Heart left ventricle (tissue), 13 donors: ENCODE data around the gene JAKMIP1.

Experiments
- CTCF ChIP-seq, 12 donors: fragments of 200-600 bp; sonication (generic) in 4 of 12; IDR thresholded peaks; one replicate each; pipeline versions ENCODE4 v1.5.0 to v1.8.0; 2018 to 2022; ENCODE audit warnings: antibody characterized with exemption in 12 of 12, mild to moderate bottlenecking in 5 of 12
- POLR2A ChIP-seq, 2 donors: fragments of 450-650 bp; IDR thresholded peaks; one replicate each; pipeline ENCODE4 v1.6.1; 2017; ENCODE audit warnings: antibody characterized with exemption in 2 of 2, mild to moderate bottlenecking in 2 of 2, moderate library complexity in 2 of 2
- donor health status: ischemic (EF 13 %, LVEDD 7.1; RV severe dilation, severe dysfunction).
- donor health status: DM: no; HTN: yes; CAD: no.
- donor health status: DM: no; HTN: no; CAD: no.
- donor health status: ischemic (EF 25% LVEDD 6.9; RV normal size, moderate dysfunction).
- donor health status: ischemic (EF 25% LVEDD 5.7; RV mildly dilated, moderate dysfunction).
- donor health status: ischemic (EF 35%, LVEDD 5.7; RV mildly dilated, moderate dysfunction).
- donor health status: nonischemic (EF 11% LVEDD 7.7; RV severe dilation, severe dysfunction).
- donor health status: DM: yes; HTN: yes; CAD: no.
- donor health status: PGD.
- donor health status: ischemic (EF 29% LVEDD 5.4; RV normal size, mild dysfunction).
- donor health status: nonischemic (EF 23%, LVEDD 6.1; RV moderate dilation, normal function).

- TF ChIP-seq CTCF (IDR thresholded peaks at IDR 0.05) (no peak), POLR2A (IDR thresholded peaks at IDR 0.05) (no peak)
These were observed 134.3 kb downstream of the JAKMIP1 start for GRCh38 chr4:6065934-6066590.
